Measurements from ENCODE around the gene HMCN2.

- TF ChIP-seq, protein P1, sequence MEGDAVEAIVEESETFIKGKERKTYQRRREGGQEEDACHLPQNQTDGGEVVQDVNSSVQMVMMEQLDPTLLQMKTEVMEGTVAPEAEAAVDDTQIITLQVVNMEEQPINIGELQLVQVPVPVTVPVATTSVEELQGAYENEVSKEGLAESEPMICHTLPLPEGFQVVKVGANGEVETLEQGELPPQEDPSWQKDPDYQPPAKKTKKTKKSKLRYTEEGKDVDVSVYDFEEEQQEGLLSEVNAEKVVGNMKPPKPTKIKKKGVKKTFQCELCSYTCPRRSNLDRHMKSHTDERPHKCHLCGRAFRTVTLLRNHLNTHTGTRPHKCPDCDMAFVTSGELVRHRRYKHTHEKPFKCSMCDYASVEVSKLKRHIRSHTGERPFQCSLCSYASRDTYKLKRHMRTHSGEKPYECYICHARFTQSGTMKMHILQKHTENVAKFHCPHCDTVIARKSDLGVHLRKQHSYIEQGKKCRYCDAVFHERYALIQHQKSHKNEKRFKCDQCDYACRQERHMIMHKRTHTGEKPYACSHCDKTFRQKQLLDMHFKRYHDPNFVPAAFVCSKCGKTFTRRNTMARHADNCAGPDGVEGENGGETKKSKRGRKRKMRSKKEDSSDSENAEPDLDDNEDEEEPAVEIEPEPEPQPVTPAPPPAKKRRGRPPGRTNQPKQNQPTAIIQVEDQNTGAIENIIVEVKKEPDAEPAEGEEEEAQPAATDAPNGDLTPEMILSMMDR (IDR thresholded peaks at IDR 0.05; ENCODE audit: low read depth, low read length), result no peak
- no peak for TF ChIP-seq EZH2phosphoT487 (IDR thresholded peaks at IDR 0.05; ENCODE audit: low read depth)
Observed at GRCh38 chr9:130406278-130406895, 140.8 kb downstream of the HMCN2 start.

Data from OCI-LY3 (cell line).